ENCODE measurements around the gene OR6C3. TPM values are rescaled to one million over a fixed set of nuclear protein-coding genes. Genes with fewer than 3 reads are reported as not detected.

The OR6C3 gene
- total RNA-seq (2014; rRNA removed; shearing (Covaris generic)), result not detected in 2 replicates
- not detected in 2 replicates for polyA plus RNA-seq (2016; fragmentation: Nextera tagmentation; extraction: Ambion mirVana)

DNA sequence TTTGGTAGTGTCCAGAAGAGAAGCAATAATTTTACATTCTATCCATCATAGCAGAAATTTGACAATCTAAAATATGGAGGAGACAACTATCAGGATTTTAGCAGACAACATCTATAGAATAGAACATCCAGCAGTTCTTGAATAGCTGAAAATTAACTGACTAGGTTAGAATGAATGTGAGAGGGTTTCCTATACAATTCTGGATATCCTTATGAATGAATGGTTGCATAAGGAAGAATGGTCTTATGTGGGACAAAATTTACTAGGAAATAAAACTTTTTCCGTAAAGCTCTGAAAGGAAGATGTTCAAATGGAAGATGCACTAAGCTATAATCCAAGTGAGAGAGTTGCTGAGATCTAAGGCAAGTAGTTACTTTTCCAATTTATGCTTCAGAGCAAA lies at the start of gene OR6C3:
TSS of gene OR6C3 (plus strand) at position 301 of the 400 bp plus-strand sequence. CDS start 955 bp downstream, outside the sequence.
- no peaks in the 10 kb centered on the region for H4K20me1 ChIP-seq (ENCODE audit: insufficient read depth)
- H3K4me2 ChIP-seq (ENCODE audit: unreplicated experiment), result no peak within 1 kb of the TSS
- H3K4me3 ChIP-seq, result no peak within 1 kb of the TSS
- DNase-seq, result no peak
- H3F3A ChIP-seq (ENCODE audit: insufficient read depth), result no peaks in the 10 kb centered on the region
- H3K36me3 ChIP-seq (ENCODE audit: low read depth), result no peaks in the 10 kb centered on the region
- in situ Hi-C loops (cut with MboI), result no loop called here
- no peak for TF ChIP-seq EZH2phosphoT487 (IDR thresholded peaks at IDR 0.05; ENCODE audit: insufficient read depth, low read depth)
- TF ChIP-seq EZH2 (IDR thresholded peaks at IDR 0.05; ENCODE audit: insufficient read depth, poor library complexity, severe bottlenecking), result no peak
- no peak within 1 kb of the TSS for H2AFZ ChIP-seq
- no peaks in the 10 kb centered on the region for H3K4me1 ChIP-seq (ENCODE audit: insufficient read depth)
- no peak within 1 kb of the TSS for H3K9ac ChIP-seq
- H3K27ac ChIP-seq, result no peak within 1 kb of the TSS
- H3K27me3 ChIP-seq (replicated peaks; ENCODE audit: insufficient read depth), result no peaks in the 10 kb centered on the region
- H3K79me2 ChIP-seq (ENCODE audit: insufficient read depth), result no peaks in the 10 kb centered on the region
- H3K9me2 ChIP-seq (ENCODE audit: insufficient read depth), result no peaks in the 10 kb centered on the region
- no peaks in the 10 kb centered on the region for H3K9me3 ChIP-seq (ENCODE audit: low read depth)
- WGBS, 2 experiments (ENCODE audit: low coverage in 1 of 2, low lambda C conversion rate in 2 of 2, missing lambda C conversion rate in 2 of 2), result 54 to 69% methylated on average over 1 of the region's 1 CpG

DNA sequence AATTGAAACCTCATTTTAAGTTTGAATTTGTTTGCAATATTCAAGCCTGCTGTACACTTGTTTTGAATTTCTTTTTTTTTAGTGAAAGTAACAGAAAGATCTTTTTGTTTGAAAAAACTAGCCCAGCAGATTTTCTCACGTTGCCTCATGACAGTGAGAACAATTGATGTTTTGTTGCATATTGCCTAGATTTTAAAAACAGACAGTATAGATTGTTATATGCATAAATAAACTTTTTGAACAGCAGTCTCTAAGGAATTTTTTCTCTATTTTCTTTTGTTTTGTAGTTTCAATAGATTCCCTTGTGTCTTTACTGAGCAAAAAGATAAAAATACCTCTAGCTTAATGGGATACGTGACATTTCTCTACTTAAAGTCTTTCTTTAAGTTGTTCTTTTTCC lies 49.6 kb upstream of the OR6C3 start:
- Histone ChIP-seq H3K9ac (no peak overlapping the region), H3K4me1 (ENCODE audit: insufficient read depth) (no peaks in the 10 kb centered on the region), H3K79me2 (ENCODE audit: insufficient read depth) (no peaks in the 10 kb centered on the region), H3K4me2 (ENCODE audit: unreplicated experiment) (no peak overlapping the region), H3K9me3 (ENCODE audit: low read depth) (no peaks in the 10 kb centered on the region), H3K4me3 (no peak overlapping the region), H3K9me2 (ENCODE audit: insufficient read depth) (no peaks in the 10 kb centered on the region), H3K27me3 (replicated peaks; ENCODE audit: insufficient read depth) (no peaks in the 10 kb centered on the region), H2AFZ (no peak overlapping the region), H3K27ac (no peak overlapping the region), H3K36me3 (ENCODE audit: low read depth) (no peaks in the 10 kb centered on the region), H3F3A (ENCODE audit: insufficient read depth) (no peaks in the 10 kb centered on the region), H4K20me1 (ENCODE audit: insufficient read depth) (no peaks in the 10 kb centered on the region)
- no peak for TF ChIP-seq EZH2phosphoT487 (IDR thresholded peaks at IDR 0.05; ENCODE audit: insufficient read depth, low read depth)
- TF ChIP-seq EZH2 (IDR thresholded peaks at IDR 0.05; ENCODE audit: insufficient read depth, poor library complexity, severe bottlenecking), result no peak
- in situ Hi-C loops (cut with MboI), result no loop called here
- 8 to 12% methylated on average over 2 of the region's 2 CpGs for WGBS, 2 experiments (ENCODE audit: low coverage in 1 of 2, low lambda C conversion rate in 2 of 2, missing lambda C conversion rate in 2 of 2)
- no peak for DNase-seq

DNA sequence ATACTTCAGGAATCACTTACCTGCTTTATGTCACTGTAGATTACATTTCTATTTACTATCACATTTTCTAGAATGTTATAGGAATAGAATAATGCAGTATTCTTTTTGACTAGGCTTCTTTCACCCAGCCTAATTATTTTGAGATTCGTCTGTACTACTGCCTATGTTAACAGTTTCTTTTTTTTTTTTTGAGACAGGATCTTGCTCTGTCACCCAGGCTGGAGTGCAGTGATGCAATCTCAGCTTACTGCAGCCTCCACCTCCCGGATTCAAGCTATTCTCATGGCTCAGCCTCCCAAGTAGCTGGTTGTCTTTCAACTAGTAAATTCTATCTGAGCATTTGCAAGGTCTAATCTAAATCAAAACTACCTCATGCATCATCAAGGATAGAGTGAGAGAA lies 40.5 kb upstream of the OR6C3 start:
- in situ Hi-C loops (cut with MboI), result no loop called here
- TF ChIP-seq EZH2phosphoT487 (IDR thresholded peaks at IDR 0.05; ENCODE audit: insufficient read depth, low read depth), result no peak
- TF ChIP-seq EZH2 (IDR thresholded peaks at IDR 0.05; ENCODE audit: insufficient read depth, poor library complexity, severe bottlenecking), result no peak
- Histone ChIP-seq H3K79me2 (ENCODE audit: insufficient read depth) (no peaks in the 10 kb centered on the region), H3K4me3 (no peak overlapping the region), H3F3A (ENCODE audit: insufficient read depth) (no peaks in the 10 kb centered on the region), H3K36me3 (ENCODE audit: low read depth) (no peaks in the 10 kb centered on the region), H3K9me3 (ENCODE audit: low read depth) (no peaks in the 10 kb centered on the region), H2AFZ (no peak overlapping the region), H3K27me3 (replicated peaks; ENCODE audit: insufficient read depth) (no peaks in the 10 kb centered on the region), H4K20me1 (ENCODE audit: insufficient read depth) (no peaks in the 10 kb centered on the region), H3K9ac (no peak overlapping the region), H3K9me2 (ENCODE audit: insufficient read depth) (no peaks in the 10 kb centered on the region), H3K4me1 (ENCODE audit: insufficient read depth) (no peaks in the 10 kb centered on the region), H3K4me2 (ENCODE audit: unreplicated experiment) (no peak overlapping the region), H3K27ac (no peak overlapping the region)
- DNase-seq, result no peak
- WGBS, 2 experiments (ENCODE audit: low coverage in 1 of 2, low lambda C conversion rate in 2 of 2, missing lambda C conversion rate in 2 of 2), result 0 to 2% methylated on average over 2 of the region's 2 CpGs

DNA sequence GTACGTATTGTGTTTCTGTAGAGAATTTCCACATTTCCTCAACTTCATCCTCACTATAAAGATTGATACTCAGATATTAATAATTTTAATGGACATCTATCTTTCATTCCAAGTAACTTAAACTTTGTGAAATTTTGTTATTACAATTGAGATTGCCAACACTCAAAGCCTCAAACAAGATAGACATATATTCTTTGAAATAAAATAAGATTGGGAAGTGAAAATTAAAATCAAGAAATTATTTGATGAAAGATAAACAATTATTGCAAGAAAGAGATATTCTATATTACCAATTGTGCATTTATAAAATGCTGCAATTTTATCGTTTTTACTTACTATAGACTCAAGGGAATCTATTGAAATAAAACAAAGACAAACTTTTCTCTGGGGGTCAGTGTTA lies 34.1 kb upstream of the OR6C3 start, which contains the start of gene OR6C6:
TSS of gene OR6C6 (minus strand) at position 101 of the 400 bp plus-strand sequence. CDS start 1,337 bp downstream, outside the sequence.
- Histone ChIP-seq H2AFZ (no peak within 1 kb of the TSS), H3K9me3 (ENCODE audit: low read depth) (no peaks in the 10 kb centered on the region), H3K9me2 (ENCODE audit: insufficient read depth) (no peaks in the 10 kb centered on the region), H3K79me2 (ENCODE audit: insufficient read depth) (no peaks in the 10 kb centered on the region), H3K27ac (no peak within 1 kb of the TSS), H3K9ac (no peak within 1 kb of the TSS), H3K4me3 (no peak within 1 kb of the TSS), H4K20me1 (ENCODE audit: insufficient read depth) (no peaks in the 10 kb centered on the region), H3K36me3 (ENCODE audit: low read depth) (no peaks in the 10 kb centered on the region), H3K4me1 (ENCODE audit: insufficient read depth) (no peaks in the 10 kb centered on the region), H3K4me2 (ENCODE audit: unreplicated experiment) (no peak within 1 kb of the TSS), H3F3A (ENCODE audit: insufficient read depth) (no peaks in the 10 kb centered on the region), H3K27me3 (replicated peaks; ENCODE audit: insufficient read depth) (no peaks in the 10 kb centered on the region)
- DNase-seq, result no peak
- in situ Hi-C loops (cut with MboI), result no loop called here
- TF ChIP-seq EZH2phosphoT487 (IDR thresholded peaks at IDR 0.05; ENCODE audit: insufficient read depth, low read depth) (no peak), EZH2 (IDR thresholded peaks at IDR 0.05; ENCODE audit: insufficient read depth, poor library complexity, severe bottlenecking) (no peak)
- WGBS, 2 experiments (ENCODE audit: low coverage in 1 of 2, low lambda C conversion rate in 2 of 2, missing lambda C conversion rate in 2 of 2), result 5 to 12% methylated on average over 2 of the region's 2 CpGs

DNA sequence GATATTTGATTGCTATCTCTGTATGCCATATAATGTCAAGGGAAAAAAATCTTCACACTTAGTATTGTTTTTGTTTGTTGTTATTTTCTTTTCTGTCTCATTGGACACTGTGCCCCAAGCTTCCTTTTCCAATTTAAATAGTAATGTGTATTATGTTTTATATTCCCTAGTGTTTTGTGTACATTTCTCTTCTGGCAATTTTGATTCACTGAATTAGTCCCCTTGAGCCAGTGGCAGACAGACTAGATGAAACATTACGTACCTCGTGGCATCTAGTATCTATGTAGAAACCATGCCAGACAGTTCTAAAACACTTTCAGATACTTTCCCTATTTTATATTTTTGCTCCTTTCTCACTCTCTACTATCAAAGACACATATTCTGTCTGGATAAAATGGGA lies 16.5 kb upstream of the OR6C3 start, which contains the start of gene OR6C1:
TSS of gene OR6C1 (plus strand) at position 301 of the 400 bp plus-strand sequence. CDS start 6,257 bp downstream, outside the sequence.
- 25 to 29% methylated on average over 2 of the region's 2 CpGs for WGBS, 2 experiments (ENCODE audit: low coverage in 1 of 2, low lambda C conversion rate in 2 of 2, missing lambda C conversion rate in 2 of 2)

More for the DNA sequence above, 16.5 kb upstream of the OR6C3 start, which contains the start of gene OR6C1:
- no peaks in the 10 kb centered on the region for H3F3A ChIP-seq (ENCODE audit: insufficient read depth)
- H3K9me2 ChIP-seq (ENCODE audit: insufficient read depth), result no peaks in the 10 kb centered on the region
- H3K9me3 ChIP-seq (ENCODE audit: low read depth), result no peaks in the 10 kb centered on the region
- H4K20me1 ChIP-seq (ENCODE audit: insufficient read depth), result no peaks in the 10 kb centered on the region
- no peaks in the 10 kb centered on the region for H3K4me1 ChIP-seq (ENCODE audit: insufficient read depth)
- H3K36me3 ChIP-seq (ENCODE audit: low read depth), result no peaks in the 10 kb centered on the region
- no peaks in the 10 kb centered on the region for H3K79me2 ChIP-seq (ENCODE audit: insufficient read depth)
- in situ Hi-C loops (cut with MboI), result no loop called here
- no peak within 1 kb of the TSS for H3K4me3 ChIP-seq
- no peaks in the 10 kb centered on the region for H3K27me3 ChIP-seq (replicated peaks; ENCODE audit: insufficient read depth)
- TF ChIP-seq EZH2phosphoT487 (IDR thresholded peaks at IDR 0.05; ENCODE audit: insufficient read depth, low read depth), result no peak
- TF ChIP-seq EZH2 (IDR thresholded peaks at IDR 0.05; ENCODE audit: insufficient read depth, poor library complexity, severe bottlenecking), result no peak
- H3K27ac ChIP-seq, result no peak within 1 kb of the TSS
- H3K9ac ChIP-seq, result no peak within 1 kb of the TSS
- DNase-seq, result no peak
- no peak within 1 kb of the TSS for H2AFZ ChIP-seq
- no peak within 1 kb of the TSS for H3K4me2 ChIP-seq (ENCODE audit: unreplicated experiment)
